ENCODE results near the gene CNKSR2. TPM values are rescaled to one million over a fixed set of nuclear protein-coding genes. Genes with fewer than 3 reads are reported as not detected.

The CNKSR2 gene
- total RNA-seq, 1 donor from 2014 or later = not detected

GRCh38 chrX:21606002-21606401, 231.8 kb downstream of the CNKSR2 start:
- no peak for DNase-seq (ENCODE audit: low read depth in 2 of 2)

GRCh38 chrX:21610168-21610567, 235.9 kb downstream of the CNKSR2 start:
- no peak for DNase-seq (ENCODE audit: low read depth in 2 of 2)

- peak in 1 of 2 donors; percentile 18 for DNase-seq (ENCODE audit: low read depth in 2 of 2)
Observed at GRCh38 chrX:21612154-21612553, 237.9 kb downstream of the CNKSR2 start.

- DNase-seq (ENCODE audit: low read depth in 2 of 2) = no peak
Observed at GRCh38 chrX:21616386-21616785, 242.2 kb downstream of the CNKSR2 start.

- DNase-seq (ENCODE audit: low read depth in 2 of 2) = no peak
Observed at GRCh38 chrX:21620234-21620633, 246.0 kb downstream of the CNKSR2 start.

- DNase-seq (ENCODE audit: low read depth in 2 of 2) = no peak
Observed at GRCh38 chrX:21623778-21624501, 249.7 kb downstream of the CNKSR2 start.

GRCh38 chrX:21632027-21632426, 257.8 kb downstream of the CNKSR2 start:
- no peak for DNase-seq (ENCODE audit: low read depth in 2 of 2)

- no peak for DNase-seq (ENCODE audit: low read depth in 2 of 2)
Observed at GRCh38 chrX:21638311-21638710, 264.1 kb downstream of the CNKSR2 start.

- DNase-seq (ENCODE audit: low read depth in 2 of 2) = no peak
Observed at GRCh38 chrX:21639775-21640174, 265.6 kb downstream of the CNKSR2 start.

GRCh38 chrX:21645431-21645830, 271.2 kb downstream of the CNKSR2 start:
- no peak for DNase-seq (ENCODE audit: low read depth in 2 of 2)

GRCh38 chrX:21645886-21646285, 271.7 kb downstream of the CNKSR2 start:
- DNase-seq (ENCODE audit: low read depth in 2 of 2) = no peak

GRCh38 chrX:21655901-21656586, 281.8 kb downstream of the CNKSR2 start:
- no peak for DNase-seq (ENCODE audit: low read depth in 2 of 2)

- DNase-seq (ENCODE audit: low read depth in 2 of 2) = no peak
Observed at GRCh38 chrX:21656587-21657317, 282.5 kb downstream of the CNKSR2 start.

GRCh38 chrX:21657318-21658151, 283.3 kb downstream of the CNKSR2 start:
- no peak for DNase-seq (ENCODE audit: low read depth in 2 of 2)

GRCh38 chrX:21658152-21658737, 284.0 kb downstream of the CNKSR2 start, which contains the start of gene KLHL34:
KLHL34 (minus strand) TSS chrX:21658330; CDS start chrX:21657788, 542 bp downstream.
- DNase-seq (ENCODE audit: low read depth in 2 of 2) = no peak

GRCh38 chrX:21658746-21659145, 284.5 kb downstream of the CNKSR2 start:
- no peak for DNase-seq (ENCODE audit: low read depth in 2 of 2)

- no peak for DNase-seq (ENCODE audit: low read depth in 2 of 2)
Observed at GRCh38 chrX:21659320-21659719, 285.1 kb downstream of the CNKSR2 start.

- DNase-seq (ENCODE audit: low read depth in 2 of 2) = no peak
Observed at GRCh38 chrX:21660156-21660555, 285.9 kb downstream of the CNKSR2 start.

- no peak for DNase-seq (ENCODE audit: low read depth in 2 of 2)
Observed at GRCh38 chrX:21661316-21661715, 287.1 kb downstream of the CNKSR2 start.

GRCh38 chrX:21662761-21663160, 288.5 kb downstream of the CNKSR2 start:
- no peak for DNase-seq (ENCODE audit: low read depth in 2 of 2)

- no peak for DNase-seq (ENCODE audit: low read depth in 2 of 2)
Observed at GRCh38 chrX:21666252-21666651, 292.0 kb downstream of the CNKSR2 start.

Data from dermis microvascular lymphatic vessel endothelial cell (primary cell).